HG03108 (cell line): Measurements from ENCODE around the gene PLEK.
"Not testable (repeated sequence)": the region's sequence is repeated elsewhere in the genome, so short reads cannot be mapped to it uniquely, and the experiment has no call there.

Source experiments
- ATAC-seq: cut with Tn5 transposase; IDR thresholded peaks from one replicate; pipeline ENCODE4 v1.9.1; 2021; ENCODE audit warnings: moderate library complexity; ENCODE audit not compliant: unreplicated experiment

The PLEK gene

DNA sequence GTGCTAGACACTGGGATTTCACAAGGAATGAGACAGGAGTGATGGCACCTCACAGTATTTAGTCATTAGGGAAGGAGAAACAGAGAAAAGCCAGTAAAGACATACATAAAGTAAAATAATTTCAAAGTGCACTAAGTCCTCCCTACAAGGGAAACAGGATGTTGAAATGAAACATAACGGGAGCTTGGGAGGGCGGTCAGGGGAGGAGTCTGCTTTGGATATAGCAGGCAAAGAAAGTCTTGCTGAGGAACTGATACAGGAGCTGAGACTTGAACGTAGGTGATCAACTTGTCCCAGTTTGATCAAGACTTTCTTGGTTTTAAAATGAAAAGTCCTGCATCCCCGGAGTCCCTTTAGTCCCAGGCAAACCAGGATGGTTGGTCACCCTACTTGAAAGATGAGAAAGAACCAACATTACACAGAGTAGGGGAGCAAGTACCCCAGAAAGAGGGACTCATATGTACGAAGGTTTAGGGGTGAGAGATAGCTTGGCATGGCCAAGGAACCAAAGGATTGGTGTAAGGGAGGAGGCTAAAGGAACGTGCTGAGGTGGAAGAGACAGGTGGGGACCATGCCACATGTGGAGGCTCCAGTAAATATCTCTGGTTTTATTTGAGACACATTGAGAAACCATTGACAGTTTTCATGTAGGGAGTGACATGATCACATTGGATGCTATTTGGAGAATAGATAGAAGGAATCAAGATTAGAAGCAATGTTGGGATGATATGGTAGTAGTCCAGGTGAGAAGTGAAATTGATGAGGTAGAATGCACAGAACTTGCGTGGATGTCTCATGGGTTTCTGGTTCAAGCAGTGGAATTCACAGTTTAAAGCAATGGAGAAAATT is 73.6 kb downstream of the PLEK start:
- ATAC-seq = no peak

DNA sequence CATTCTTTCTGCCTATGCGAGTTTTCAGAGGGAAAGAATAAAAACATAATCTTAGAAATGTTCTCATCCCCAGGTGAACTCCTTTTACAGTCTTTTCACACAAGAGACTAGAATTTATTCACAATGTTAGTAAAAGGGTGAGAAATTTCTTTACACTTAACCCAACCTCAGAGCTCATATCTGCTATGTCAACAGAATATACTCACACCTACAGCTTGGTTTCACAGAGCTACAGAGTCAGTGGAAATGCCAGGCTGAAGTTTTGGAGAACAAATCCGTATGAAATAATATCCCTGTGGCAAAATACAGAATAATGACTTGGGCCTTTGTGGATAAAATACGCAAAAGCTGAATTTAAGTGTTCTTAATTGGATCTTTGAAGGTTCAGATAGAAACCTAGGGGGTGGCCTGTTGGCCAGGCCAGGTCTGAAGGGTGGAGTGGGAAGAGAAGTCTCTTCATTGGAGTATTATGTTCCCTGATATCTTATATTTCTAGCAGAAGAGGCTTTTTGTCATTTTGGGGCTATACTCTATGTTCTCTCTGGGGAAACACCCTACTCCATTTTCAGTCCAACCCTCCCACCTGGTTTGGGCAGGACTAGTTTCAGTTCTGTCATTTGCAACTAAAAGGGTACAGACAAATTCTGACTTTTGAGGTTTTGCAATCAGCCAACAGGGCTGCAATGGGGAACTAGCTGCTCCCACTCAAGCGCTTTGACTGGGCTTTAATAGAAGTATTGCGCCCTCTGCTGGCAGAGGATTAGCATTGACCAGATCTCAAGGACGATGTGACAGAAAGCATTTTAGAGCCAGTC is 76.3 kb downstream of the PLEK start:
- peak; percentile 98 for ATAC-seq

DNA sequence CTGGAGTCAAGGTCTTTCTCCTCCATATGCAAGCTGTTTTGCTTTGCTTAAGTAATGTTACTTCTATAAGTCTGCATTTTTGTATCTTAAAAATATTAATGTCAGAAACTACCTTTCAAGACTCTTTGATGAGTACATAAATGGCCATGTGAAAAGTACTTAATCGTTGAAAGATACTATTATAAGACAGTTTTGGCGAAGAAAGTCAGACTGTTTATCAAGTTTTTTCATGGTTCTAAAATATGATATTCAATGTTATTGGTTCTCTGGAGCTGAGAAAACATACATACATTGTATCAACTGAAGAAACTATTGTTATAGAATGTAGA is 76.9 kb downstream of the PLEK start:
- ATAC-seq = no peak

DNA sequence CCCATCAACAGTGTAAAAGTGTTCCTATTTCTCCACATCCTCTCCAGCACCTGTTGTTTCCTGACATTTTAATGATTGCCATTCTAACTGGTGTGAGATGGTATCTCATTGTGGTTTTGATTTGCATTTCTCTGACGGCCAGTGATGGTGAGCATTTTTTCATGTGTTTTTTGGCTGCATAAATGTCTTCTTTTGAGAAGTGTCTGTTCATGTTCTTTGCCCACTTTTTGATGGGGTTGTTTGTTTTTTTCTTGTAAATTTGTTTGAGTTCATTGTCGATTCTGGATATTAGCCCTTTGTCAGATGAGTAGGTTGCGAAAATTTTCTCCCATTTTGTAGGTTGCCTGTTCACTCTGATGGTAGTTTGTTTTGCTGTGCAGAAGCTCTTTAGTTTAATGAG is 81.3 kb downstream of the PLEK start:
- not testable (repeated sequence) for ATAC-seq
